Cardiac muscle cell (in vitro differentiated cells and primary cell): ENCODE measurements around the gene TMA16. TPM values are rescaled to one million over a fixed set of nuclear protein-coding genes. Genes with fewer than 3 reads are reported as not detected.

Source experiments
- DNase-seq, 2 donors: peaks; one replicate each; pipeline versions ENCODE4 v3.0.0 to v3.0.0-alpha.2; 2010 to 2017; ENCODE audit warnings: low read depth in 1 of 2, low spot score in 1 of 2
- H3K27ac ChIP-seq: fragments of 200-600 bp; sonication (generic); 2 replicates; pipeline ENCODE4 v1.5.1; 2016
- H3K27me3 ChIP-seq: fragments of 200-600 bp; sonication (generic); 2 replicates; pipeline ENCODE4 v1.6.0; 2016; ENCODE audit warnings: control low read depth
- H3K36me3 ChIP-seq: fragments of 200-600 bp; sonication (generic); 2 replicates; pipeline ENCODE4 v1.5.1; 2016; ENCODE audit warnings: control low read depth
- H3K4me1 ChIP-seq: fragments of 200-600 bp; sonication (generic); 2 replicates; pipeline ENCODE4 v1.8.1; 2017; ENCODE audit warnings: low read depth, mild to moderate bottlenecking, mixed run types
- H3K4me3 ChIP-seq: fragments of 200-600 bp; sonication (generic); 2 replicates; pipeline ENCODE4 v1.5.1; 2016; ENCODE audit warnings: mild to moderate bottlenecking
- H3K9me3 ChIP-seq: fragments of 200-600 bp; sonication (generic); 2 replicates; pipeline ENCODE4 v1.5.1; 2017; ENCODE audit warnings: low read depth, mild to moderate bottlenecking, control low read depth
- CTCF ChIP-seq: IDR thresholded peaks from 2 replicates; pipeline ENCODE4 v1.5.1; 2012; ENCODE audit warnings: low read depth, mild to moderate bottlenecking, low read length
- polyA plus RNA-seq: library from polyadenylated mRNA; unstranded; fragments of >200 nt; fragmentation: Nextera tagmentation; extraction: Ambion mirVana; gene quantifications from 2 replicates; pipeline ENCODE4 v1.2.1, GENCODE V29; 2016
- total RNA-seq: library from RNA; depleted of rRNA; stranded (reverse); fragments of >200 nt; gene quantifications from 2 replicates; pipeline ENCODE4 v1.2.3, GENCODE V29; 2016

TMA16 gene
- total and polyA plus RNA-seq, 2 experiments from 2014 or later: 28.6 to 36.2 TPM

- Histone ChIP-seq H3K36me3 (no peaks in the 10 kb centered on the region), H3K27ac (no peak overlapping the region), H3K27me3 (no peaks in the 10 kb centered on the region), H3K4me1 (peaks cover 6% of the 10 kb centered on the region), H3K4me3 (no peak overlapping the region), H3K9me3 (no peaks in the 10 kb centered on the region)
- peak in 1 of 2 donors; percentile 19 for DNase-seq
- no peak for TF ChIP-seq CTCF
Observed at GRCh38 chr4:163540977-163541376, 46.5 kb downstream of the TMA16 start.

GRCh38 chr4:163542275-163542674 lies 47.8 kb downstream of the TMA16 start:
- Histone ChIP-seq H3K9me3 (no peaks in the 10 kb centered on the region), H3K27ac (no peak overlapping the region), H3K27me3 (no peaks in the 10 kb centered on the region), H3K4me3 (no peak overlapping the region), H3K36me3 (no peaks in the 10 kb centered on the region), H3K4me1 (peaks cover 6% of the 10 kb centered on the region)
- no peak for DNase-seq
- no peak for TF ChIP-seq CTCF

GRCh38 chr4:163544407-163545038 lies 50.0 kb downstream of the TMA16 start:
- no peaks in the 10 kb centered on the region for H3K36me3 ChIP-seq
- no peak overlapping the region for H3K4me3 ChIP-seq
- peak; percentile 68 to 81 for DNase-seq
- peaks cover 2% of the 10 kb centered on the region for H3K4me1 ChIP-seq
- peak; percentile 98 for TF ChIP-seq CTCF
- H3K9me3 ChIP-seq: no peaks in the 10 kb centered on the region
- no peak overlapping the region for H3K27ac ChIP-seq
- H3K27me3 ChIP-seq: no peaks in the 10 kb centered on the region

GRCh38 chr4:163548481-163549243 lies 54.2 kb downstream of the TMA16 start:
- H3K4me1 ChIP-seq: peaks cover 2% of the 10 kb centered on the region
- H3K27ac ChIP-seq: no peak overlapping the region
- H3K36me3 ChIP-seq: no peaks in the 10 kb centered on the region
- no peaks in the 10 kb centered on the region for H3K9me3 ChIP-seq
- peak; percentile 66 to 79 for DNase-seq
- peak; percentile 74 for TF ChIP-seq CTCF
- no peak overlapping the region for H3K4me3 ChIP-seq
- no peaks in the 10 kb centered on the region for H3K27me3 ChIP-seq

- H3K36me3 ChIP-seq: no peaks in the 10 kb centered on the region
- DNase-seq: no peak
- no peaks in the 10 kb centered on the region for H3K27me3 ChIP-seq
- TF ChIP-seq CTCF: no peak
- no peak overlapping the region for H3K4me3 ChIP-seq
- H3K27ac ChIP-seq: no peak overlapping the region
- peaks cover 2% of the 10 kb centered on the region for H3K4me1 ChIP-seq
- no peaks in the 10 kb centered on the region for H3K9me3 ChIP-seq
Observed at GRCh38 chr4:163550869-163551267, 56.4 kb downstream of the TMA16 start.
